ENCODE measurements around the gene GRAMD1A.
A peak's percentile ranks its signal among the peaks of the same experiment; 100 is the strongest.
"Not testable (repeated sequence)": the region's sequence is repeated elsewhere in the genome, so short reads cannot be mapped to it uniquely, and the experiment has no call there.

GRAMD1A gene

DNA sequence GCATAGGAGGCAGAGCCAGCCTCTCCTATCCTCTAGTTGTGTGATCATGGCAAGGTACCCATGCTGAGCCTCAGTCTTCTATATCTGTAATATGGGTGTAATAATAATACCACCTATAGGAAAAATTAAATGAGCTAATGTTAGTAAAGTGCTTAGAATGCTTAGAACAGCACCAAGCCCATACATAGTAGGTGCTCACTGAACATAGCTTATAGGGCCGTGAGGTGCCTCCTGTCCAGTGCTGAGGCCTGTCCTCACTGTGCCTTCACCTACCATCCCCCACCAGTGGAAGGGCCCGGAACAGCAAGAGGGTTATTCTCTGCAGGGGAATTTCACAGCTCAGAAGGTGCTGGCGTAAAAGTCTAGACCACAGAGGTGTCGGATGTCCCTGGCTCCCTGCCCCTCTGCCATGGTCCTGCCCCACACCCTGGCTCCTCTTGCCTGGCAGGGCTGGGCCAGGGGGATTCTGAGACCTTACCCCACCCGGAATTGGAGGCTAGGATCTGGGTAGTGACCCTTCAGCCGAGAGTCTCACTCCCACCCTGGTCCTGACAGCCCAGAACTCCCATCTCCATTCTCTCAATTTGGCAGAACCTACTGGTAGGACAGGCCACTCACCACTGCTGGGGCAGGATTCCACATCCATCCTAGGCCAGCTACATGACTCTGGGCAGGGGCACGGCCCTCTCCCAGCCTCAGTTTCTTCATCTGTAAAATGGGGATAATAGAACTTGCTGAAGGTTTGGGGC, 27.9 kb downstream of the GRAMD1A start:
- Histone ChIP-seq H3K4me3 (ENCODE audit: low read length) (no peak overlapping the region), H3F3A (ENCODE audit: control insufficient read depth, insufficient read depth) (0 out of 2 replicates have a peak, but pooled peaks cover 3% of the 10 kb centered on the region), H3K4me2 (ENCODE audit: low read length) (no peak overlapping the region), H3K36me3 (ENCODE audit: control insufficient read depth, low read length) (peaks cover 51% of the 10 kb centered on the region), H3K4me1 (ENCODE audit: control insufficient read depth, low read length) (peaks cover 3% of the 10 kb centered on the region; the same call in 1 of the 2 replicates), H3K9me3 (ENCODE audit: control insufficient read depth, insufficient read depth, low read length) (no peaks in the 10 kb centered on the region), H3K27me3 (ENCODE audit: control insufficient read depth, low read length) (peaks cover 26% of the 10 kb centered on the region), H3K27ac (ENCODE audit: low read depth, low read length) (no peak overlapping the region), H3K9me2 (replicated peaks; ENCODE audit: control insufficient read depth, low read length) (no peaks in the 10 kb centered on the region), H3K79me2 (ENCODE audit: control insufficient read depth, low read length) (no peaks in the 10 kb centered on the region), H4K20me1 (ENCODE audit: control insufficient read depth, insufficient read depth, low read depth, low read length) (0 out of 2 replicates have a peak, but pooled peaks cover 3% of the 10 kb centered on the region)
- TF ChIP-seq, protein P1, sequence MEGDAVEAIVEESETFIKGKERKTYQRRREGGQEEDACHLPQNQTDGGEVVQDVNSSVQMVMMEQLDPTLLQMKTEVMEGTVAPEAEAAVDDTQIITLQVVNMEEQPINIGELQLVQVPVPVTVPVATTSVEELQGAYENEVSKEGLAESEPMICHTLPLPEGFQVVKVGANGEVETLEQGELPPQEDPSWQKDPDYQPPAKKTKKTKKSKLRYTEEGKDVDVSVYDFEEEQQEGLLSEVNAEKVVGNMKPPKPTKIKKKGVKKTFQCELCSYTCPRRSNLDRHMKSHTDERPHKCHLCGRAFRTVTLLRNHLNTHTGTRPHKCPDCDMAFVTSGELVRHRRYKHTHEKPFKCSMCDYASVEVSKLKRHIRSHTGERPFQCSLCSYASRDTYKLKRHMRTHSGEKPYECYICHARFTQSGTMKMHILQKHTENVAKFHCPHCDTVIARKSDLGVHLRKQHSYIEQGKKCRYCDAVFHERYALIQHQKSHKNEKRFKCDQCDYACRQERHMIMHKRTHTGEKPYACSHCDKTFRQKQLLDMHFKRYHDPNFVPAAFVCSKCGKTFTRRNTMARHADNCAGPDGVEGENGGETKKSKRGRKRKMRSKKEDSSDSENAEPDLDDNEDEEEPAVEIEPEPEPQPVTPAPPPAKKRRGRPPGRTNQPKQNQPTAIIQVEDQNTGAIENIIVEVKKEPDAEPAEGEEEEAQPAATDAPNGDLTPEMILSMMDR (IDR thresholded peaks at IDR 0.05; ENCODE audit: low read depth, low read length, poor library complexity, severe bottlenecking) = no peak
- TF ChIP-seq EZH2phosphoT487 (IDR thresholded peaks at IDR 0.05; ENCODE audit: borderline replicate concordance, low read length) = no peak

DNA sequence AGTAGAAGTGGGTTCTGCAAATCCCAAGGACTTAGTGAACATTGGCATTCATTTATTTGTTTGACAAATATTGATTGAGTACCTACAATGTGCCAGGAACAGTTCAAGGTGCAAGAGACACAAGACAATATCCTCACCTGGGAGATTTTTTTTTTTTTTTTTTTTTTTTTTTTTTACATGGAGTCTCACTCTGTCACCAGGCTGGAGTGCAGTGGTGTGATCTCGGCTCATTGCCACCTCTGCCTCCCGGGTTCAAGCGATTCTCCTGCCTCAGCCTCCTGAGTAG, 28.4 kb downstream of the GRAMD1A start:
- not testable (repeated sequence) for H3F3A ChIP-seq (ENCODE audit: control insufficient read depth, insufficient read depth); H3K79me2 ChIP-seq (ENCODE audit: control insufficient read depth, low read length); H3K4me2 ChIP-seq (ENCODE audit: low read length); H4K20me1 ChIP-seq (ENCODE audit: control insufficient read depth, insufficient read depth, low read depth, low read length); H3K4me3 ChIP-seq (ENCODE audit: low read length); H3K4me1 ChIP-seq (ENCODE audit: control insufficient read depth, low read length); H3K9me2 ChIP-seq (replicated peaks; ENCODE audit: control insufficient read depth, low read length); H3K27ac ChIP-seq (ENCODE audit: low read depth, low read length); H3K9me3 ChIP-seq (ENCODE audit: control insufficient read depth, insufficient read depth, low read length)
- H3K27me3 ChIP-seq (ENCODE audit: control insufficient read depth, low read length) = peaks cover 28% of the 10 kb centered on the region
- peaks cover 45% of the 10 kb centered on the region for H3K36me3 ChIP-seq (ENCODE audit: control insufficient read depth, low read length)

DNA sequence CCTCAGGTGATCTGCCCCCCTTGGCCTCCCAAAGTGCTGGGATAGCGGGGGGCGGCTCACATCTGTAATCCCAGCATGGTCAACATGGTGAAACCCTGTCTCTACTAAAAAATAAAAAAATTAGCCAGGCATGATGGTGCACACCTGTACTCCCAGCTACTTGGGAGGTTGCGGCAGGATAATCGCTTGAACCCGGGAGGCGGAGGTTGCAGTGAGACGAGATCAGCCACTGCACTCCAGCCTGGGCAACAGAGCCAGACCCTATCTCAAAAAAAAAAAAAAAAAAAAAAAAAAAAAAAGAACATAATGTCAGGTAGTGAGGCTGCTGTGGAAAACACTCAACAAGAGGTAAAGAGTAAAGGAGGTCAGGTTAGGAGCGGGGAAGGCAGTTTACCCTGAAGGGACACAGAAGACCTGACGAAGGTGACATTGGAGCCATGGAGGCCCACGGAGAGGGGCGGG, 29.2 kb downstream of the GRAMD1A start:
- not testable (repeated sequence) for H4K20me1 ChIP-seq (ENCODE audit: control insufficient read depth, insufficient read depth, low read depth, low read length)

DNA sequence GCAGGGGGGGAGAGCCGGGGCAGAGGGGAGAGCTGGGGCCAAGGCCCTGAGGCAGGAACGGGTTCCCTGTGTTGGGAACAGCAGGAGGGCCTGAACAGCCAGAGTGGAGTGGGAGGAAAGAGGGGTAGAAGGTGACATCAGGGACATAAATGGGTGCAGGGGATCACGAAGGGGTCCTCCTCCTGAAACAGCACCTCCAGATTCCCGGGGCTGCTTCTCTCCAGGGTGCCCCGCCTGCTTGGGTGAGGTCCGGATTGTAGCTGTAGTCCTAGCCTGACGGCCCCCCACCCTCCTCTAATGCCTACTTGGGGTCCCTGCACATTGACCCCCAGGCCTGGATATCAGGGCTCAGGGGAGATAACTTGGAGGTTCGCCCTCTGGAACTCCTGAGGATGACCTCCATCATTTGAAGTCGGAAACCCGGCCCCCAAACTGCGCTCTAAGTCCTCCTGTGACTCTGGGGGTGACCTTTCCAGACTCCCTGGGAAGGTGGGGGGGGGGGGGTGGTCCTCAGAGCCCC, 29.7 kb downstream of the GRAMD1A start:
- Histone ChIP-seq H3K9me2 (replicated peaks; ENCODE audit: control insufficient read depth, low read length) (no peaks in the 10 kb centered on the region), H3K4me1 (ENCODE audit: control insufficient read depth, low read length) (peaks cover 3% of the 10 kb centered on the region; the same call in 1 of the 2 replicates), H3K4me2 (ENCODE audit: low read length) (peak overlapping the region; percentile 36; the same call in 1 of the 2 replicates), H3F3A (ENCODE audit: control insufficient read depth, insufficient read depth) (0 out of 2 replicates have a peak, but pooled peaks cover 3% of the 10 kb centered on the region), H3K9me3 (ENCODE audit: control insufficient read depth, insufficient read depth, low read length) (no peaks in the 10 kb centered on the region), H4K20me1 (ENCODE audit: control insufficient read depth, insufficient read depth, low read depth, low read length) (0 out of 2 replicates have a peak, but pooled peaks cover 3% of the 10 kb centered on the region), H3K79me2 (ENCODE audit: control insufficient read depth, low read length) (no peaks in the 10 kb centered on the region), H3K4me3 (ENCODE audit: low read length) (no peak overlapping the region), H3K27me3 (ENCODE audit: control insufficient read depth, low read length) (peaks cover 28% of the 10 kb centered on the region), H3K36me3 (ENCODE audit: control insufficient read depth, low read length) (peaks cover 35% of the 10 kb centered on the region), H3K27ac (ENCODE audit: low read depth, low read length) (no peak overlapping the region)
- TF ChIP-seq, protein P1 (IDR thresholded peaks at IDR 0.05; ENCODE audit: low read depth, low read length, poor library complexity, severe bottlenecking) = no peak
- TF ChIP-seq EZH2phosphoT487 (IDR thresholded peaks at IDR 0.05; ENCODE audit: borderline replicate concordance, low read length) = peak; percentile 73; the same call in 1 of the 2 replicates

More for the DNA sequence above, 29.2 kb downstream of the GRAMD1A start:
- not testable (repeated sequence) for H3K4me2 ChIP-seq (ENCODE audit: low read length); H3K79me2 ChIP-seq (ENCODE audit: control insufficient read depth, low read length); H3K27ac ChIP-seq (ENCODE audit: low read depth, low read length); H3K9me2 ChIP-seq (replicated peaks; ENCODE audit: control insufficient read depth, low read length); H3F3A ChIP-seq (ENCODE audit: control insufficient read depth, insufficient read depth); H3K4me3 ChIP-seq (ENCODE audit: low read length); H3K4me1 ChIP-seq (ENCODE audit: control insufficient read depth, low read length); H3K9me3 ChIP-seq (ENCODE audit: control insufficient read depth, insufficient read depth, low read length)
- Histone ChIP-seq H3K36me3 (ENCODE audit: control insufficient read depth, low read length) (peaks cover 38% of the 10 kb centered on the region), H3K27me3 (ENCODE audit: control insufficient read depth, low read length) (peaks cover 28% of the 10 kb centered on the region)
